LNCaP clone FGC (cell line): ENCODE data around the gene DOC2A.
"Not testable (repeated sequence)": the region's sequence is repeated elsewhere in the genome, so short reads cannot be mapped to it uniquely, and the experiment has no call there.

Experiments
- DNase-seq: peaks from one replicate; pipeline ENCODE4 v3.0.0-alpha.2; 2011; ENCODE audit warnings: low read depth
- H3K4me3 ChIP-seq: 2 replicates; pipeline ENCODE4 v1.5.1; 2011; ENCODE audit warnings: mild to moderate bottlenecking, low read depth, low read length, control low read depth
- CTCF ChIP-seq: IDR thresholded peaks from 2 replicates; pipeline ENCODE4 v1.5.1; 2012; ENCODE audit warnings: mild to moderate bottlenecking; ENCODE audit not compliant: control insufficient read depth, insufficient read depth; ENCODE audit errors: extremely low read depth

The DOC2A gene

GRCh38 chr16:30051518-30051917 lies 40.7 kb upstream of the DOC2A start:
- no peak for TF ChIP-seq CTCF
- no peak overlapping the region for H3K4me3 ChIP-seq
- no peak for DNase-seq

- no peak overlapping the region for H3K4me3 ChIP-seq
- no peak for TF ChIP-seq CTCF
- DNase-seq, result no peak
These were observed 39.0 kb upstream of the DOC2A start for GRCh38 chr16:30049871-30050270.

- no peak for TF ChIP-seq CTCF
- no peak overlapping the region for H3K4me3 ChIP-seq
- DNase-seq, result no peak
These were observed 35.8 kb upstream of the DOC2A start for GRCh38 chr16:30046588-30046987.

- no peak for TF ChIP-seq CTCF
- DNase-seq, result no peak
- no peak overlapping the region for H3K4me3 ChIP-seq
These were observed 35.4 kb upstream of the DOC2A start for GRCh38 chr16:30046178-30046577.

GRCh38 chr16:30041841-30042240 lies 31.0 kb upstream of the DOC2A start:
- TF ChIP-seq CTCF, result 0 out of 2 replicates have a peak, but pooled peaks have one; percentile 6
- H3K4me3 ChIP-seq, result no peak overlapping the region
- DNase-seq, result no peak

- not testable (repeated sequence) for H3K4me3 ChIP-seq, DNase-seq
These were observed 29.9 kb upstream of the DOC2A start for GRCh38 chr16:30040690-30041089.

- no peak overlapping the region for H3K4me3 ChIP-seq
- TF ChIP-seq CTCF, result no peak
- no peak for DNase-seq
These were observed 29.4 kb upstream of the DOC2A start for GRCh38 chr16:30040221-30040620.
